GM06990 (cell line): ENCODE measurements around the gene C1QTNF9.

Experiments
- DNase-seq: peaks from one replicate; pipeline ENCODE4 v3.0.0-alpha.2; 2011; ENCODE audit not compliant: insufficient read length; ENCODE audit errors: extremely low read depth
- H3K27me3 ChIP-seq: replicated peaks from 2 replicates; pipeline ENCODE4 v1.6.0; 2011; ENCODE audit warnings: low read length; ENCODE audit not compliant: control insufficient read depth, insufficient read depth
- H3K36me3 ChIP-seq: 2 replicates; pipeline ENCODE4 v1.5.1; 2011; ENCODE audit warnings: low read length; ENCODE audit not compliant: control insufficient read depth, insufficient read depth
- H3K4me3 ChIP-seq: replicated peaks from 2 replicates; pipeline ENCODE4 v1.5.1; 2011; ENCODE audit warnings: low read depth, mild to moderate bottlenecking, control low read depth, low read length
- TF ChIP-seq, protein P1 (sequence below): IDR thresholded peaks from 2 replicates; pipeline ENCODE4 v1.5.1; 2011; ENCODE audit warnings: low read length, control low read depth, mild to moderate bottlenecking, inconsistent platforms; ENCODE audit not compliant: insufficient read depth, poor library complexity, severe bottlenecking

C1QTNF9 gene

DNA sequence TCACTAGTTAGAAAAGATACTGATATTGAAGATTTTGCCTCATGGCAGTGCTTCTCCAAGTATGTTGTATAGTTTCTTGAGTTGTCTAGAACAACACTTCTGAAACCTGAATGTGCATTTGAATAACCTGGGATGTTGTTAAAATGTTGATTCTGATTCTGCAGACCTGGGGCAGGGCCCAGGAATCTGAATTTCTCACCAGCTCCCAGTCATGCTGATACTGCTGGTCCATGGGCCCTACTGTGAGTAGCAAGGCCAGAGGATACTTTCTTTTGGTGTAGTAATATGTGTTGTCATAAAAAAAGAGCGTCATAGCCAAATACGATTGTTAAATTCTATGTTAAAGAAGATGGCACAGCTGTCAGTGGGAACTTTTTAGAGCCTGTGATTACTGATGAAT, 41.6 kb upstream of the C1QTNF9 start:
- TF ChIP-seq, protein P1, sequence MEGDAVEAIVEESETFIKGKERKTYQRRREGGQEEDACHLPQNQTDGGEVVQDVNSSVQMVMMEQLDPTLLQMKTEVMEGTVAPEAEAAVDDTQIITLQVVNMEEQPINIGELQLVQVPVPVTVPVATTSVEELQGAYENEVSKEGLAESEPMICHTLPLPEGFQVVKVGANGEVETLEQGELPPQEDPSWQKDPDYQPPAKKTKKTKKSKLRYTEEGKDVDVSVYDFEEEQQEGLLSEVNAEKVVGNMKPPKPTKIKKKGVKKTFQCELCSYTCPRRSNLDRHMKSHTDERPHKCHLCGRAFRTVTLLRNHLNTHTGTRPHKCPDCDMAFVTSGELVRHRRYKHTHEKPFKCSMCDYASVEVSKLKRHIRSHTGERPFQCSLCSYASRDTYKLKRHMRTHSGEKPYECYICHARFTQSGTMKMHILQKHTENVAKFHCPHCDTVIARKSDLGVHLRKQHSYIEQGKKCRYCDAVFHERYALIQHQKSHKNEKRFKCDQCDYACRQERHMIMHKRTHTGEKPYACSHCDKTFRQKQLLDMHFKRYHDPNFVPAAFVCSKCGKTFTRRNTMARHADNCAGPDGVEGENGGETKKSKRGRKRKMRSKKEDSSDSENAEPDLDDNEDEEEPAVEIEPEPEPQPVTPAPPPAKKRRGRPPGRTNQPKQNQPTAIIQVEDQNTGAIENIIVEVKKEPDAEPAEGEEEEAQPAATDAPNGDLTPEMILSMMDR, result no peak
- Histone ChIP-seq H3K27me3 (no peaks in the 10 kb centered on the region), H3K36me3 (no peaks in the 10 kb centered on the region), H3K4me3 (no peak overlapping the region)
- no peak for DNase-seq

DNA sequence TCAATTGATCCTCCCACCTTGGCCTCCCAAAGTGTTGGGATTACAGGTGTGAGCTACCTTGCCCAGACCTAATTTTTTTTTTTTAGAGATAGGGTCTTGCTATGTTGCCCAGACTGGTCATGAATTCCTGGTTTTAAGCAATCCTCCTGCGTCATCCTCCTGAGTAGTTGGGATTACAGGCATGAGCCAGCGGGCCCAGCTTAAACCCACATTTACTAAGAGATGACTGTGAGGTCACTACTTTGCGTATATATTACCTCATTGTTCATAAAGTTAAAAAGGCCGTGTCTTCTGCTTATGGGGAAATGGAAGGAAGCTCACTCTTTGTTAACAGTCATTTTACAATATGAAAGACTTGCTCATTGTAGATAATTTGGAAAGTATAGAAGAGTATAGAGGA, 39.6 kb upstream of the C1QTNF9 start:
- DNase-seq, result no peak
- no peak overlapping the region for H3K4me3 ChIP-seq
- TF ChIP-seq, protein P1, result no peak

DNA sequence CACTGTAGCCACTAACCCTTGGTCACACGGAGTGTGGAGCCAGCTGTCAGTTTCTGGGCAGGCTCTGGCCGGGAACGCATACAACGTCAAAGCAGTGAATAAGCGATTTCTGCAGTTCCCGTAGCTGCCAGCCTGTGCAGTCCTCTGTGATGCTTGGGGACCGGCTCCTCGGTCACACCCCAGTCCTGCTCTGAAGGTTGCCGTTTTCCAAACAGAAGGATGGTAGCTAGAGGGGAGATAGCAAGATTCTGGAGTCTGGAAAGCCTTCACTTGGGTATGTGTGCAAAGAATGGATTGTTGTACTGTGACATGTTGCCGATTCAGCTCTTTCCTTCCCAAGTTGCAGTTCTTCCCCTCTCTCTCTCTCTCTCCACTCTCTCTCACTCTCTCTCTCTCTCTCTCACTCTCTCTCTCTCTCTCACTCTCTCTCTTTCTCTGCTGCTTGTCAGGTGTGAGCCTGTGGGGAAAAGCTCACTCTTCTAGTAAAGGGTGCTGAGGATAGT, 38.7 kb upstream of the C1QTNF9 start:
- TF ChIP-seq, protein P1, result no peak
- peak; percentile 70 for DNase-seq
- Histone ChIP-seq H3K36me3 (no peaks in the 10 kb centered on the region), H3K27me3 (no peaks in the 10 kb centered on the region), H3K4me3 (peak overlapping the region; percentile 72)

More for the DNA sequence above, 39.6 kb upstream of the C1QTNF9 start:
- Histone ChIP-seq H3K36me3 (no peaks in the 10 kb centered on the region), H3K27me3 (no peaks in the 10 kb centered on the region)

DNA sequence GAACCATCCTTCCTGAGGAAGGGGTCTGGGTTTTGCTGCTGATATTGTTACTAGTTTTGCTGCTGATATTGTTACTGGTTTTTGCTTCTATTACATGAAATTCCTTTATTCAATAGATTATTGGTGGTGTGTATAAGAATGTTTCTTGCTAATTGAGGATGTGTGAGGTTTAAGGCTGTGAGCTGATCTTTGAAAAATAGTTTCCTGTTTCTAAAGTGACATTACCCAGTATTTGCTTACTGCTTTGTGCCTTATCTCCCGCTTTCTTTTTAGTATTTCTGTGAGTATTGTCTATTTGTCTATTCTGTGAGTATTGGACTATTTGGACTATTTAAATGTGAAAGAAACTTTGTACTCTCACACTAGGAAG, 38.2 kb upstream of the C1QTNF9 start:
- TF ChIP-seq, protein P1, result no peak
- H3K27me3 ChIP-seq, result no peaks in the 10 kb centered on the region
- no peak for DNase-seq
- no peaks in the 10 kb centered on the region for H3K36me3 ChIP-seq
- H3K4me3 ChIP-seq, result peak overlapping the region; percentile 72

DNA sequence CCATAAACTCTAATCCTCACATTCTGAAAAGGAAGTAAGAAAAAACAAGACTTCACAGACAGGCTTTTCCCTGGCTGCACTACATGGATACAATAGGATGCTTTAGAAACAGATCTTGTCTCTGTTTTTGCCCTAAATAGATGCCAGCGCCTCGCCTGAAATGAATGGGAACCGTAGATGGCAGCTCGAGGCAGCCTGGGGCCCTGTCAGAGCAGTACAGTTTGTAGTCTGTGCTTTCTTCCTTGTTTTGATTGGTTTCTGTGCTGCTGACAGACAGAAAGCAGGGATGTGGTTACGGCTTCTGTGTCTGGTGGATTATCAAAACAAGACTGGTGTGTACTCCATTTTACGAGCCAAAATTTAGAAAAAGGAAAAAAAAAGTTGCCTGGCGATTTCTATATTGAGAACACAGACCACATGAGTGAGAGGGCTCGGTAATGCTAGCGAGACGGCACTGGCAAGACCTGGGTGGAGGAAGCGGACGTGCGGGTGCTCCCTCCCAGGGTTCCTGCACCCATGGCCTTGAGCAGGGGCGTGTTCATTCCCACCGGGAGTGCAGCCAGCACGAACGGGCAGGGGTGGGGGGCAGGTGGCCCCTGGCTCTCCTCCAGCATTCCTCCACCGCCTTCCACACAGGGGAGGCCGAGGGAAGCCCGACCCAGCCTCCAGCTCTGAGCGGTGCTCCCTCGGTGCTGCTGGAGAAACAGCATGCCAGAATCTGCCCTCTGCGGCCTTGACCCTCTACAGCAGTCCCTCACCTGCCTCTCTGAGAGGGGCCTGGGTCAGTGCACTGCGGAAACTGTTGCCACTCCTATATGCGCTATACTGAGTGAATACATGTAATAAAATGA, 37.6 kb upstream of the C1QTNF9 start:
- no peaks in the 10 kb centered on the region for H3K36me3 ChIP-seq
- peak; percentile 53 for DNase-seq
- no peaks in the 10 kb centered on the region for H3K27me3 ChIP-seq
- TF ChIP-seq, protein P1, result no peak
- peak overlapping the region; percentile 72 for H3K4me3 ChIP-seq
